HepG2 (cell line): ENCODE data around the gene AMBRA1. TPM values are rescaled to one million over a fixed set of nuclear protein-coding genes. Genes with fewer than 3 reads are reported as not detected.

Source experiments
- ATRX ChIP-seq: sonication (generic); formaldehyde crosslinking; IDR thresholded peaks from 2 replicates; pipeline ENCODE4 v1.4.0; 2020; ENCODE audit warnings: missing genetic modification reagents, borderline replicate concordance
- DPF2 ChIP-seq: sonication (generic); formaldehyde crosslinking; IDR thresholded peaks from 2 replicates; pipeline ENCODE4 v1.4.0; 2020; ENCODE audit warnings: mild to moderate bottlenecking, low read depth, missing genetic modification reagents, borderline replicate concordance
- FUBP1 ChIP-seq: sonication (generic); formaldehyde crosslinking; IDR thresholded peaks from 2 replicates; pipeline ENCODE4 v1.5.1; 2020; ENCODE audit warnings: missing genetic modification reagents, mild to moderate bottlenecking, borderline replicate concordance
- MAFF ChIP-seq: IDR thresholded peaks from 2 replicates; pipeline ENCODE4 v1.6.1; 2011; ENCODE audit warnings: low read depth, low read length, improper control_type of control experiment
- NCOA5 ChIP-seq: sonication (generic); formaldehyde crosslinking; IDR thresholded peaks from 2 replicates; pipeline ENCODE4 v1.4.0; 2020; ENCODE audit warnings: missing genetic modification reagents
- PAXIP1 ChIP-seq: sonication (generic); formaldehyde crosslinking; conservative IDR thresholded peaks from 2 replicates; pipeline ENCODE4 v1.4.0; 2020; ENCODE audit warnings: mild to moderate bottlenecking, missing genetic modification reagents, moderate library complexity
- SIX4 ChIP-seq: sonication (generic); formaldehyde crosslinking; IDR thresholded peaks from 2 replicates; pipeline ENCODE4 v1.4.0; 2020; ENCODE audit warnings: missing genetic modification reagents
- ZBTB3 ChIP-seq: sonication (generic); formaldehyde crosslinking; IDR thresholded peaks from 2 replicates; pipeline ENCODE4 v1.4.0; 2020; ENCODE audit warnings: low read depth, mild to moderate bottlenecking, moderate library complexity, missing genetic modification reagents, borderline replicate concordance
- ZNF274 ChIP-seq: sonication (generic); formaldehyde crosslinking; IDR thresholded peaks from 2 replicates; pipeline ENCODE4 v1.5.1; 2020; ENCODE audit warnings: mild to moderate bottlenecking, missing genetic modification reagents
- ZNF382 ChIP-seq: sonication (generic); formaldehyde crosslinking; IDR thresholded peaks from 2 replicates; pipeline ENCODE4 v1.5.0; 2020; ENCODE audit warnings: missing genetic modification reagents, mild to moderate bottlenecking, borderline replicate concordance
- ZNF576 ChIP-seq: sonication (generic); formaldehyde crosslinking; IDR thresholded peaks from 2 replicates; pipeline ENCODE4 v1.4.0; 2020; ENCODE audit warnings: mild to moderate bottlenecking, missing genetic modification reagents
- ZNF672 ChIP-seq: sonication (generic); formaldehyde crosslinking; IDR thresholded peaks from 2 replicates; pipeline ENCODE4 v1.8.1; 2022; ENCODE audit warnings: missing genetic modification reagents
- ZSCAN5A ChIP-seq: sonication (generic); formaldehyde crosslinking; IDR thresholded peaks from 2 replicates; pipeline ENCODE4 v1.8.0; 2022; ENCODE audit warnings: mild to moderate bottlenecking, missing genetic modification reagents, borderline replicate concordance
- ZUFSP ChIP-seq: sonication (generic); formaldehyde crosslinking; IDR thresholded peaks from 2 replicates; pipeline ENCODE4 v1.9.0; 2021; ENCODE audit warnings: missing genetic modification reagents, mild to moderate bottlenecking, borderline replicate concordance
- ZXDC ChIP-seq: sonication (generic); formaldehyde crosslinking; IDR thresholded peaks from 2 replicates; pipeline ENCODE4 v1.5.0; 2020; ENCODE audit warnings: mild to moderate bottlenecking, missing genetic modification reagents
- polyA plus RNA-seq, 8 experiments: library from polyadenylated mRNA; depleted of rRNA in 3 of 8; stranded (reverse) in 7 of 8; unstranded in 1 of 8; fragments of >200 nt; fragmentation: Illumina TruSeq in 4 of 8; extraction: Trizol in 4 of 8; gene quantifications; 2 replicates each; pipeline versions ENCODE4 v1.2.1 to v1.2.3, GENCODE V29; 2011 to 2016; ENCODE audit warnings: low read depth in 4 of 8, missing spikeins in 1 of 8, mixed read lengths in 1 of 8; ENCODE audit not compliant: insufficient read depth in 1 of 8
- total RNA-seq, 5 experiments: library from RNA; depleted of rRNA; stranded (reverse); fragments of >200 nt; fragmentation: Illumina TruSeq; extraction: Trizol; gene quantifications; 2 replicates each; pipeline ENCODE4 v1.2.3, GENCODE V29; 2016; ENCODE audit warnings: low read depth in 1 of 5

AMBRA1 gene
- total and polyA plus RNA-seq, 2 of the 13 experiments (the other 11 are each of a cell fraction or from before 2014, with no cell fraction given) = 15.7 to 26.0 TPM

GRCh38 chr11:46593550-46594373 is at the start of gene AMBRA1 (continued):
- TF ChIP-seq ZUFSP (CRISPR knock-in tag) (no peak), PAXIP1 (CRISPR knock-in tag) (peak; percentile 68), ZNF576 (CRISPR knock-in tag) (no peak), MAFF (peak; percentile 50; the same call in 1 of the 2 replicates), ZNF382 (CRISPR knock-in tag) (no peak), FUBP1 (CRISPR knock-in tag) (no peak), SIX4 (0 out of 2 replicates have a peak, but pooled peaks have one; percentile 22), ZBTB3 (no peak), NCOA5 (CRISPR knock-in tag) (no peak), ZSCAN5A (CRISPR knock-in tag) (no peak), ATRX (no peak), ZNF274 (CRISPR knock-in tag) (no peak), DPF2 (CRISPR knock-in tag) (no peak), ZXDC (no peak), ZNF672 (CRISPR knock-in tag) (no peak)
